ENCODE measurements around the gene FYN.

- TF ChIP-seq EZH2 (IDR thresholded peaks at IDR 0.05; ENCODE audit: insufficient read depth, poor library complexity, severe bottlenecking) = no peak
- no peak for TF ChIP-seq EZH2phosphoT487 (IDR thresholded peaks at IDR 0.05; ENCODE audit: insufficient read depth, low read depth)
Measured at GRCh38 chr6:111767752-111768430, 105.4 kb downstream of the FYN start.
